ENCODE measurements around the gene PROCR. TPM values are rescaled to one million over a fixed set of nuclear protein-coding genes. Genes with fewer than 3 reads are reported as not detected.

PROCR gene
- total and polyA plus RNA-seq, 10 of the 15 experiments (the other 5 are each of a cell fraction or from before 2014, with no cell fraction given) = 0.12 to 0.78 (median 0.35) TPM; not detected in 2

DNA sequence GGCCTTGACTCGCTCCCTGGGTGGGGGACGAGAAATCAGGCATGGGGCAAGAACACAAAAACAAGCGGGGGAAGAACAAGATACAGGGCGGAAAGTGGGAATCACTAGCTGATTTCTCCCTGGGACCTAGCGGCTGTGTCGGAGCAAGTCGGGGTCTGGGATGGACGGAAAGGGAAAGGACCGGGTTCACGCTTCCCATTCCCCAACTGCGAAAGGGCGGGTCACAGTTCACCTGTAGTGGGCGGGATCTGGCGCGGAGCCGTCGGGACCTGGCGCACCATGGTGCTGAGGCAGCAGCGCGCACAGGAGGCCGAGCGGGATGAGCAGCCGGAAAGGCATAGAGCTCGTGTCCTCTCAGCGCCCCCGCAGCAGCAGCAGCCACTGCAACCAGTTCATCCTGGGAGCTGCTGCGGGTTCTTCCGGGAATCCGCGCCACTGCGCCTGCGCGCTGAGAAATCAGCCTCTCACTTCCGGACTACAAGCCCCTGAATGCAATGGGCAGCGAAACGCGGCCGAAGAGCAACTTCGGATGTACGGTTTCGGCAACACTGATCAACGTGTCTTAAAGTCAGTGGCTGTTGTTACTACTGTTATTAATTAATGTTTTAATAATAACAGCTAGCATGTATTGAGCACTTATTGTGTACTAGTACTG is 24.8 kb upstream of the PROCR start, which contains the start of gene EDEM2 (continued):
- TF ChIP-seq ZBTB40 (IDR thresholded peaks at IDR 0.05; ENCODE audit: borderline replicate concordance) = no peak; the same call in 1 of the 2 replicates
- TF ChIP-seq FOS (IDR thresholded peaks at IDR 0.05; ENCODE audit: borderline replicate concordance, extremely low read depth, insufficient read length) = no peak
- no peak for TF ChIP-seq JUNB (IDR thresholded peaks at IDR 0.05)
- TF ChIP-seq STAT1 (conservative IDR thresholded peaks at IDR 0.05) = no peak
- TF ChIP-seq GABPA (IDR thresholded peaks at IDR 0.05; ENCODE audit: low read depth) = 0 out of 2 replicates have a peak, but pooled peaks have one; percentile 45
- TF ChIP-seq ATF7 (IDR thresholded peaks at IDR 0.05; ENCODE audit: low read depth) = no peak
- peak; percentile 81 for TF ChIP-seq CREB1 (IDR thresholded peaks at IDR 0.05; ENCODE audit: low read depth)
- 0 out of 2 replicates have a peak, but pooled peaks have one; percentile 62 for TF ChIP-seq ELK1 (IDR thresholded peaks at IDR 0.05; ENCODE audit: low read depth, low read length)
- TF ChIP-seq, protein P1, sequence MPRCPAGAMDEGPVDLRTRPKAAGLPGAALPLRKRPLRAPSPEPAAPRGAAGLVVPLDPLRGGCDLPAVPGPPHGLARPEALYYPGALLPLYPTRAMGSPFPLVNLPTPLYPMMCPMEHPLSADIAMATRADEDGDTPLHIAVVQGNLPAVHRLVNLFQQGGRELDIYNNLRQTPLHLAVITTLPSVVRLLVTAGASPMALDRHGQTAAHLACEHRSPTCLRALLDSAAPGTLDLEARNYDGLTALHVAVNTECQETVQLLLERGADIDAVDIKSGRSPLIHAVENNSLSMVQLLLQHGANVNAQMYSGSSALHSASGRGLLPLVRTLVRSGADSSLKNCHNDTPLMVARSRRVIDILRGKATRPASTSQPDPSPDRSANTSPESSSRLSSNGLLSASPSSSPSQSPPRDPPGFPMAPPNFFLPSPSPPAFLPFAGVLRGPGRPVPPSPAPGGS (IDR thresholded peaks at IDR 0.05; ENCODE audit: borderline replicate concordance, insufficient read depth, low read depth, low read length, poor library complexity, severe bottlenecking) = no peak
- TF ChIP-seq SMAD1 (IDR thresholded peaks at IDR 0.05; ENCODE audit: low read depth, partially characterized antibody) = no peak
- TF ChIP-seq MLLT1 (IDR thresholded peaks at IDR 0.05) = no peak
- TF ChIP-seq ZNF207 (IDR thresholded peaks at IDR 0.05; ENCODE audit: borderline replicate concordance) = no peak; the same call in 1 of the 2 replicates
- no peak for TF ChIP-seq HSF1 (IDR thresholded peaks at IDR 0.05; ENCODE audit: low read depth, low read length)
- TF ChIP-seq SMARCA5 (IDR thresholded peaks at IDR 0.05) = no peak
- TF ChIP-seq ETV6 (conservative IDR thresholded peaks at IDR 0.05 in 1 of 2, IDR thresholded peaks at IDR 0.05 in 1 of 2; ENCODE audit: borderline replicate concordance in 1 of 2, low read depth in 1 of 2) = no peak
- TF ChIP-seq RELB (IDR thresholded peaks at IDR 0.05; ENCODE audit: low read depth) = no peak
- TF ChIP-seq SP1 (IDR thresholded peaks at IDR 0.05; ENCODE audit: low read depth, low read length) = no peak
- no peak for TF ChIP-seq SUZ12 (IDR thresholded peaks at IDR 0.05; ENCODE audit: unreplicated experiment)

Data from GM12878 (cell line).